Right lobe of liver (tissue), 4 donors: Measurements from ENCODE around the gene PNMA8C.

ENCODE experiments used
- POLR2A ChIP-seq: fragments of 450-650 bp; IDR thresholded peaks from one replicate; pipeline ENCODE4 v1.6.1; 2017; ENCODE audit warnings: antibody characterized with exemption, mild to moderate bottlenecking
- TF ChIP-seq, protein P1 (sequence below), 4 donors: fragments of 200-600 bp in 3 of 4; fragments of 450-650 bp in 1 of 4; IDR thresholded peaks; one replicate each; pipeline versions ENCODE4 v1.5.1 to v1.8.0; 2016 to 2022; ENCODE audit warnings: antibody characterized with exemption in 4 of 4, mild to moderate bottlenecking in 2 of 4
- donor health status: DM: no; HTN: no; CAD: no.
- donor health status: DM: no; HTN: no; CAD: no.
- donor health status: DM: no; HTN: yes; CAD: no.

DNA sequence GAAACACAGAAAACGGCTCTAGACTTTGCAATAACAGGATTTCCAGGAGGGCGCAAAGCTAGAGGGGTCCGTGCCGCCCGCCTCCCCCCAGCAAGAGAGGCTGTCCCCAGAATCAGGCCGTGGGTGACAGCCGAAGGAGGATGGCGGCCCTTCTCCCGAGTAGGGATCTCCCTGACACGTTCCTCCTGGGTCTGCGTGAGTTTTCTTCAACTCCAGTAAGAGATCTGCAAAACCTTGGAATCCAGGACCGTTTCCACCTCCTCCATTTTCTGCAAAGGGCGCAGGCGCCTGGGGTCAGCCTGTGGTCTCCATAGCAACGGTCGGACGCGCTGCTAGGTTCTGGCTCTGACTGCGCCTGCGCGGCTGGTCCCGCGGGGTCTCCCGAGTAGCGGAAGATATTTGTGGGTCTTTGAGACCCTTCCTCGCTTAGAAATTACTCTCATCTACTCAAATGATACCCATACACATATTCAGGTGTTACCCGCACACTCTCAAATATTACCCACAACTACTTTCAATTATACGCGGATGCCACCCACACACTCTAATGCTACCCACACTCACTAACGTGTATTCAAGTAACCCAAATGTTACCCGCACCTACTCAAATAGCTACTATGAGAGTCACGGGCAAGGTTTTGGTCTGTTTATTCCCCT is 2.1 kb downstream of the PNMA8C start:
- TF ChIP-seq POLR2A: no peak
- TF ChIP-seq, protein P1, sequence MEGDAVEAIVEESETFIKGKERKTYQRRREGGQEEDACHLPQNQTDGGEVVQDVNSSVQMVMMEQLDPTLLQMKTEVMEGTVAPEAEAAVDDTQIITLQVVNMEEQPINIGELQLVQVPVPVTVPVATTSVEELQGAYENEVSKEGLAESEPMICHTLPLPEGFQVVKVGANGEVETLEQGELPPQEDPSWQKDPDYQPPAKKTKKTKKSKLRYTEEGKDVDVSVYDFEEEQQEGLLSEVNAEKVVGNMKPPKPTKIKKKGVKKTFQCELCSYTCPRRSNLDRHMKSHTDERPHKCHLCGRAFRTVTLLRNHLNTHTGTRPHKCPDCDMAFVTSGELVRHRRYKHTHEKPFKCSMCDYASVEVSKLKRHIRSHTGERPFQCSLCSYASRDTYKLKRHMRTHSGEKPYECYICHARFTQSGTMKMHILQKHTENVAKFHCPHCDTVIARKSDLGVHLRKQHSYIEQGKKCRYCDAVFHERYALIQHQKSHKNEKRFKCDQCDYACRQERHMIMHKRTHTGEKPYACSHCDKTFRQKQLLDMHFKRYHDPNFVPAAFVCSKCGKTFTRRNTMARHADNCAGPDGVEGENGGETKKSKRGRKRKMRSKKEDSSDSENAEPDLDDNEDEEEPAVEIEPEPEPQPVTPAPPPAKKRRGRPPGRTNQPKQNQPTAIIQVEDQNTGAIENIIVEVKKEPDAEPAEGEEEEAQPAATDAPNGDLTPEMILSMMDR (IDR thresholded peaks at IDR 0.05): no peak
